Measurements from ENCODE around the gene EPDR1.

GRCh38 chr7:37970211-37970610 lies 49.8 kb downstream of the EPDR1 start:
- TF ChIP-seq CTCF (IDR thresholded peaks at IDR 0.05): no peak
- no peak for TF ChIP-seq POLR2AphosphoS5 (IDR thresholded peaks at IDR 0.05)
- no peak for TF ChIP-seq POLR2A (IDR thresholded peaks at IDR 0.05)
